Measurements from ENCODE around the gene PDZRN3. TPM values are rescaled to one million over a fixed set of nuclear protein-coding genes. Genes with fewer than 3 reads are reported as not detected.
A peak's percentile ranks its signal among the peaks of the same experiment; 100 is the strongest.

Gene PDZRN3
- total and polyA plus RNA-seq, 2 experiments from 2014 or later: 42.9 to 60.5 TPM

DNA sequence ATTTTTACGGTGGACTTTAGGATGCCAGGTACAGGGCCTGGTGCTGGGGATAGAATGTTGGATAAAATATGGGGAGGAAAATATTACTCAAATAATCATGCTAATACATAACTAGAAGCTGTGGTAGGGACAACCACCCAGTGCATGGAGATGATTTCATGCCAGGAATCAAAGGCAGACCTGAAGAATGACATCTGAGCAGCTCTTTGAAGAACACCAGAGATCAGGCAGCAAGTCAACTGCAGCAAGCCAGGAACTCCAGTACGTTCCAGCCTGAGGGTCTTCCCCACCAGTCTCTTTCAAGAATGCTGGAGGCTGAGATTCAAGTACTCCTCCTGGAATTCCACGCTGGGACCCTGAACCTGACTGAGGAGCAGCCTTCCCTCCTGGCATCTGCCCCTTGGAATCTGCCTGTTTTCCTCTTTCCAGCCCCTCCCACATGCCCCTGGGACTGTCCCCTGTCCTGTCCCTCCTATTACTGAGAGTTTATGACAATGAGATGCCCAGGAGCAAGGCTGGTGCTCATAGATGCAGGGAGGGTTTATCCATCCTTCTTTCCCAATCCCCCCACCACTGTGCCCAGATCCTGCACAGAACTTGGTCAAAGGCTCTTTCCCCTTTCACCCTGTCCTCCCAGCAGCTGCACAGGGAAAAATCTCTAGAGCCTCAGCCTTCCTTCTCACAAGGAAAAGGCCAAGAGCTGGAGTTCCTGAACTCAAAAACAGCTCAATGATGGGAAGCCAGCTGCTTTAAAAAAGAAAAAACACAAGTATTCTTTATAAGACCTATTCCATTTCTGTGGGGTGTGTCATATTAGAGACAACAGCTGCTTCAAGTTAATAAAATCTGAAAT, 68.0 kb downstream of the PDZRN3 start:
- Histone ChIP-seq H3K27me3 (no peaks in the 10 kb centered on the region), H2AFZ (no peak overlapping the region), H3K4me3 (no peak overlapping the region), H3K36me3 (replicated peaks; ENCODE audit: insufficient read depth, low read depth) (no peaks in the 10 kb centered on the region), H4K20me1 (ENCODE audit: insufficient read depth, poor library complexity, severe bottlenecking) (no peaks in the 10 kb centered on the region), H3K4me2 (peak overlapping the region; percentile 6), H3K79me2 (peaks cover 81% of the 10 kb centered on the region), H3K9me2 (replicated peaks; ENCODE audit: insufficient read depth) (no peaks in the 10 kb centered on the region), H3K4me1 (ENCODE audit: insufficient read depth) (peaks cover 49% of the 10 kb centered on the region), H3K9me3 (ENCODE audit: low read depth) (no peaks in the 10 kb centered on the region), H3K27ac (peak overlapping the region; percentile 13)
- 66% methylated on average over 3 of the region's 3 CpGs for WGBS (ENCODE audit: low lambda C conversion rate, missing lambda C conversion rate)
- DNase-seq (ENCODE audit: low spot score): no peak
- no peak for TF ChIP-seq EZH2phosphoT487 (IDR thresholded peaks at IDR 0.05; ENCODE audit: low read depth, severe bottlenecking, unreplicated experiment)
- TF ChIP-seq, protein P1, sequence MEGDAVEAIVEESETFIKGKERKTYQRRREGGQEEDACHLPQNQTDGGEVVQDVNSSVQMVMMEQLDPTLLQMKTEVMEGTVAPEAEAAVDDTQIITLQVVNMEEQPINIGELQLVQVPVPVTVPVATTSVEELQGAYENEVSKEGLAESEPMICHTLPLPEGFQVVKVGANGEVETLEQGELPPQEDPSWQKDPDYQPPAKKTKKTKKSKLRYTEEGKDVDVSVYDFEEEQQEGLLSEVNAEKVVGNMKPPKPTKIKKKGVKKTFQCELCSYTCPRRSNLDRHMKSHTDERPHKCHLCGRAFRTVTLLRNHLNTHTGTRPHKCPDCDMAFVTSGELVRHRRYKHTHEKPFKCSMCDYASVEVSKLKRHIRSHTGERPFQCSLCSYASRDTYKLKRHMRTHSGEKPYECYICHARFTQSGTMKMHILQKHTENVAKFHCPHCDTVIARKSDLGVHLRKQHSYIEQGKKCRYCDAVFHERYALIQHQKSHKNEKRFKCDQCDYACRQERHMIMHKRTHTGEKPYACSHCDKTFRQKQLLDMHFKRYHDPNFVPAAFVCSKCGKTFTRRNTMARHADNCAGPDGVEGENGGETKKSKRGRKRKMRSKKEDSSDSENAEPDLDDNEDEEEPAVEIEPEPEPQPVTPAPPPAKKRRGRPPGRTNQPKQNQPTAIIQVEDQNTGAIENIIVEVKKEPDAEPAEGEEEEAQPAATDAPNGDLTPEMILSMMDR (IDR thresholded peaks at IDR 0.05; ENCODE audit: poor library complexity): no peak
- TF ChIP-seq EZH2 (IDR thresholded peaks at IDR 0.05; ENCODE audit: borderline replicate concordance): no peak

DNA sequence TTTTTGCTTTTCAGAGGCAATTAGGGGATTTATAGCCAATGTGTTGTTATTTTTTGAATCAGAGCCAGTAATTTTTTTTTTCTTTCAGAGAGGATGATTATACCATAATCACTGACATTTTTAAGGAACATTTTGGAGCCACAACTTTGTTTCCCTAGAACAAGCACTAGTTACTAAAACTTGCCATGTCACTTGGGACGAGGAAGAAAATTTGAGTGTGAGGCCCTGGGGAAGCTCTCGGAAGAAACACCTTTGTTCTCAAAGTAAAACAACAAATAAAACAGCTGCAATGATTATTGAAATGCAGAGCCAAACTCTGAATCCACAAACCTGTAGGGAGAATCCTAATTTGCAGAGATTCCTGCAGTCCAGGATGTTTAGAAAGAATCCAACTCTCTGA, 69.7 kb downstream of the PDZRN3 start:
- H4K20me1 ChIP-seq (ENCODE audit: insufficient read depth, poor library complexity, severe bottlenecking): no peaks in the 10 kb centered on the region
- no peak overlapping the region for H3K27ac ChIP-seq
- DNase-seq (ENCODE audit: low spot score): no peak
- no peak overlapping the region for H3K4me2 ChIP-seq
- no peaks in the 10 kb centered on the region for H3K27me3 ChIP-seq
- peaks cover 45% of the 10 kb centered on the region for H3K4me1 ChIP-seq (ENCODE audit: insufficient read depth)
- no peaks in the 10 kb centered on the region for H3K9me2 ChIP-seq (replicated peaks; ENCODE audit: insufficient read depth)
- H3K36me3 ChIP-seq (replicated peaks; ENCODE audit: insufficient read depth, low read depth): no peaks in the 10 kb centered on the region
- 84% methylated on average over 2 of the region's 2 CpGs for WGBS (ENCODE audit: low lambda C conversion rate, missing lambda C conversion rate)
- no peak overlapping the region for H3K4me3 ChIP-seq
- no peaks in the 10 kb centered on the region for H3K9me3 ChIP-seq (ENCODE audit: low read depth)
- H3K79me2 ChIP-seq: peaks cover 82% of the 10 kb centered on the region
- no peak overlapping the region for H2AFZ ChIP-seq
- TF ChIP-seq EZH2phosphoT487 (IDR thresholded peaks at IDR 0.05; ENCODE audit: low read depth, severe bottlenecking, unreplicated experiment) (no peak), EZH2 (IDR thresholded peaks at IDR 0.05; ENCODE audit: borderline replicate concordance) (no peak)
- TF ChIP-seq, protein P1 (IDR thresholded peaks at IDR 0.05; ENCODE audit: poor library complexity): no peak

DNA sequence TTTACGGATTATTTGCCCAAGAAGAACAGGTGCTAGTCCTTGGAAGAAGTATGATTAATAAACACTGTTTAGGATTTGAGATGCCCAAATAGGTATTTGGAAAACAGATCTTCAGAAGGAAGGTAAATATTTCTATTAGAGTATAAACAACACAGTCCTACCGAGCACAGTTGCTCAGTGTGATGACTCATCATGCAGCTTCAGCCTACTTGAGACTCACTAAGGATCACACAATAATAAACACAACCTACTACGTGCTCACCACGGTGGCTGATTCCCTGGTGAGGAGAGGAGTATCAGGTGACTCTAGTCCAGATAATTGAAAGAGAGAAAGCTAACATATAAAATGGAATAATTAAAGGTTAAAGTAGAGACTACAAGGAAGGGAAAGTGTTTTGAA, 72.0 kb downstream of the PDZRN3 start:
- TF ChIP-seq EZH2 (IDR thresholded peaks at IDR 0.05; ENCODE audit: borderline replicate concordance): no peak
- TF ChIP-seq, protein P1 (IDR thresholded peaks at IDR 0.05; ENCODE audit: poor library complexity): no peak
- H4K20me1 ChIP-seq (ENCODE audit: insufficient read depth, poor library complexity, severe bottlenecking): no peaks in the 10 kb centered on the region
- no peak overlapping the region for H2AFZ ChIP-seq
- H3K27me3 ChIP-seq: no peaks in the 10 kb centered on the region
- H3K9me3 ChIP-seq (ENCODE audit: low read depth): no peaks in the 10 kb centered on the region
- no peak overlapping the region for H3K4me2 ChIP-seq
- H3K4me1 ChIP-seq (ENCODE audit: insufficient read depth): peaks cover 41% of the 10 kb centered on the region
- H3K9me2 ChIP-seq (replicated peaks; ENCODE audit: insufficient read depth): no peaks in the 10 kb centered on the region
- no peak overlapping the region for H3K27ac ChIP-seq
- 31% methylated on average over 4 of the region's 4 CpGs for WGBS (ENCODE audit: low lambda C conversion rate, missing lambda C conversion rate)
- H3K36me3 ChIP-seq (replicated peaks; ENCODE audit: insufficient read depth, low read depth): no peaks in the 10 kb centered on the region
- H3K79me2 ChIP-seq: peaks cover 82% of the 10 kb centered on the region
- no peak for DNase-seq (ENCODE audit: low spot score)
- H3K4me3 ChIP-seq: no peak overlapping the region
